GDM1 (cell line): ENCODE data around the gene ANK2.

ENCODE experiments used
- DNase-seq: peaks from one replicate; lab custom pipeline; 2025; lab: John Stamatoyannopoulos, UW

Gene ANK2

GRCh38 chr4:113347245-113347644, 297.8 kb downstream of the ANK2 start:
- no peak for DNase-seq

GRCh38 chr4:113349430-113349829, 300.0 kb downstream of the ANK2 start:
- DNase-seq, result no peak

- DNase-seq, result no peak
Measured at GRCh38 chr4:113350576-113350975, 301.1 kb downstream of the ANK2 start.

GRCh38 chr4:113355550-113356371, 306.3 kb downstream of the ANK2 start:
- DNase-seq, result peak; percentile 71

- DNase-seq, result no peak
Measured at GRCh38 chr4:113356453-113356852, 307.0 kb downstream of the ANK2 start.

GRCh38 chr4:113358784-113359183, 309.3 kb downstream of the ANK2 start:
- no peak for DNase-seq

GRCh38 chr4:113365377-113365776, 315.9 kb downstream of the ANK2 start:
- DNase-seq, result no peak

- no peak for DNase-seq
Measured at GRCh38 chr4:113368056-113368455, 318.6 kb downstream of the ANK2 start.

- DNase-seq, result no peak
Measured at GRCh38 chr4:113371111-113371510, 321.7 kb downstream of the ANK2 start.

- no peak for DNase-seq
Measured at GRCh38 chr4:113375964-113376666, 326.7 kb downstream of the ANK2 start.

GRCh38 chr4:113378836-113379235, 329.4 kb downstream of the ANK2 start:
- DNase-seq, result no peak

GRCh38 chr4:113382704-113383103, 333.3 kb downstream of the ANK2 start:
- DNase-seq, result no peak

- DNase-seq, result no peak
Measured at GRCh38 chr4:113383111-113383785, 333.8 kb downstream of the ANK2 start.

- no peak for DNase-seq
Measured at GRCh38 chr4:113384600-113384999, 335.1 kb downstream of the ANK2 start.

GRCh38 chr4:113385281-113385899, 335.9 kb downstream of the ANK2 start:
- no peak for DNase-seq

GRCh38 chr4:113389160-113389559, 339.7 kb downstream of the ANK2 start:
- no peak for DNase-seq

- no peak for DNase-seq
Measured at GRCh38 chr4:113390850-113391249, 341.4 kb downstream of the ANK2 start.

GRCh38 chr4:113394108-113394729, 344.8 kb downstream of the ANK2 start:
- DNase-seq, result no peak

GRCh38 chr4:113394730-113395530, 345.5 kb downstream of the ANK2 start:
- peak; percentile 68 for DNase-seq

- no peak for DNase-seq
Measured at GRCh38 chr4:113397114-113397701, 347.8 kb downstream of the ANK2 start.
